Hematopoietic multipotent progenitor cell (in vitro differentiated cells): ENCODE results near the gene MRPL11. TPM values are rescaled to one million over a fixed set of nuclear protein-coding genes. Genes with fewer than 3 reads are reported as not detected.
"Not testable (repeated sequence)": the region's sequence is repeated elsewhere in the genome, so short reads cannot be mapped to it uniquely, and the experiment has no call there.

Source experiments
- DNase-seq, 3 donors: peaks; one replicate each; pipeline ENCODE4 v3.0.0-alpha.2; 2011 to 2015; ENCODE audit warnings: low read depth in 2 of 3, low spot score in 2 of 3
- total RNA-seq: library from RNA; depleted of rRNA; stranded (reverse); fragments of >200 nt; gene quantifications from one replicate; pipeline ENCODE4 v1.2.3, GENCODE V29; 2012

Gene MRPL11
- total RNA-seq, 1 donor, result 24.8 TPM

GRCh38 chr11:66467756-66468155 lies 29.1 kb upstream of the MRPL11 start:
- DNase-seq, result peak in 1 of 3 donors; percentile 60

GRCh38 chr11:66467034-66467659 lies 28.5 kb upstream of the MRPL11 start:
- peak; percentile 41 to 45 (median 43) for DNase-seq

- DNase-seq, result peak; percentile 93 to 96 (median 95)
These were observed 27.8 kb upstream of the MRPL11 start, which contains the start of gene PELI3 for GRCh38 chr11:66466225-66467033. Gene PELI3, plus strand, starts transcription at chr11:66466905. Its CDS starts 1,224 bp downstream, at chr11:66468129.

GRCh38 chr11:66465373-66466224 lies 27.0 kb upstream of the MRPL11 start:
- no peak for DNase-seq

GRCh38 chr11:66464916-66465315 lies 26.3 kb upstream of the MRPL11 start:
- no peak for DNase-seq

GRCh38 chr11:66464116-66464515 lies 25.5 kb upstream of the MRPL11 start:
- DNase-seq, result not testable (repeated sequence)

- no peak for DNase-seq
These were observed 24.3 kb upstream of the MRPL11 start for GRCh38 chr11:66462911-66463310.

GRCh38 chr11:66462010-66462409 lies 23.4 kb upstream of the MRPL11 start:
- DNase-seq, result no peak

GRCh38 chr11:66459138-66459778 lies 20.6 kb upstream of the MRPL11 start:
- DNase-seq, result no peak

- no peak for DNase-seq
These were observed 19.2 kb upstream of the MRPL11 start for GRCh38 chr11:66457826-66458225.

- no peak for DNase-seq
These were observed 16.2 kb upstream of the MRPL11 start for GRCh38 chr11:66454828-66455227.

- DNase-seq, result no peak
These were observed 15.6 kb upstream of the MRPL11 start for GRCh38 chr11:66454247-66454646.

- no peak for DNase-seq
These were observed 13.0 kb upstream of the MRPL11 start for GRCh38 chr11:66451663-66452062.

- no peak for DNase-seq
These were observed 11.9 kb upstream of the MRPL11 start for GRCh38 chr11:66450560-66450959.

- DNase-seq, result no peak
These were observed 9.9 kb upstream of the MRPL11 start for GRCh38 chr11:66448523-66448922.

GRCh38 chr11:66447012-66447411 lies 8.4 kb upstream of the MRPL11 start:
- no peak for DNase-seq

GRCh38 chr11:66443602-66444001 lies 5.0 kb upstream of the MRPL11 start:
- DNase-seq, result no peak

- not testable (repeated sequence) for DNase-seq
These were observed 2.3 kb upstream of the MRPL11 start for GRCh38 chr11:66440940-66441282.

GRCh38 chr11:66440101-66440939 lies 1.7 kb upstream of the MRPL11 start:
- DNase-seq, result not testable (repeated sequence)

GRCh38 chr11:66437979-66438503 lies 607 bp downstream of the MRPL11 start:
- DNase-seq, result no peak
